HFF-Myc (cell line): Measurements from ENCODE around the gene SYTL1.

Source experiments
- DNase-seq: peaks from one replicate; pipeline ENCODE4 v3.0.0-alpha.2; 2011; ENCODE audit warnings: low read depth; ENCODE audit errors: extremely low read depth
- H3K4me3 ChIP-seq: replicated peaks from 2 replicates; pipeline ENCODE4 v1.5.1; 2011; ENCODE audit warnings: low read depth, mild to moderate bottlenecking, control low read depth, low read length
- TF ChIP-seq, protein P1 (sequence below): IDR thresholded peaks from 2 replicates; pipeline ENCODE4 v1.5.1; 2012; ENCODE audit warnings: mild to moderate bottlenecking, low read depth, low read length, control low read depth; ENCODE audit errors: missing control alignments

SYTL1 gene

DNA sequence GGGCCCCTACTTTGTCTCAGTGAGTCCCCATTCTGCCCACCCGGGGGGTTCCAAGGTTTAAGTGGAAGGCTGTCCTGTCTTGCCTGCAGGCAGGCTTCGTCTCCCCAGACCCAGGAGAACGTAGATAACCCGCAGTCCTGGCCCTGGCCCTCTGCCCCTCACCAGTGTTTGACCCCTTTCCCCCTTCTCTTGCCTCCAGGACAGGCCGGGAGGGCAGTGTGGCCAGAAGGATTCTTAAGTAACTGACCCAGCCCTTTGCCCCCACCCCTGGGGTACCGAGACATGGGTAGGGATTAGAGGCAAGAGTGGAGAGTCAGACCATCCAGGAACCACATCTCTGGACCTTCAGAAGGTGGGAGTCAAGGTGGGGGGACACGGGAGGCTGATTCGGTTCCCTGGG, 11.0 kb upstream of the SYTL1 start:
- no peak overlapping the region for H3K4me3 ChIP-seq
- DNase-seq: no peak
- TF ChIP-seq, protein P1, sequence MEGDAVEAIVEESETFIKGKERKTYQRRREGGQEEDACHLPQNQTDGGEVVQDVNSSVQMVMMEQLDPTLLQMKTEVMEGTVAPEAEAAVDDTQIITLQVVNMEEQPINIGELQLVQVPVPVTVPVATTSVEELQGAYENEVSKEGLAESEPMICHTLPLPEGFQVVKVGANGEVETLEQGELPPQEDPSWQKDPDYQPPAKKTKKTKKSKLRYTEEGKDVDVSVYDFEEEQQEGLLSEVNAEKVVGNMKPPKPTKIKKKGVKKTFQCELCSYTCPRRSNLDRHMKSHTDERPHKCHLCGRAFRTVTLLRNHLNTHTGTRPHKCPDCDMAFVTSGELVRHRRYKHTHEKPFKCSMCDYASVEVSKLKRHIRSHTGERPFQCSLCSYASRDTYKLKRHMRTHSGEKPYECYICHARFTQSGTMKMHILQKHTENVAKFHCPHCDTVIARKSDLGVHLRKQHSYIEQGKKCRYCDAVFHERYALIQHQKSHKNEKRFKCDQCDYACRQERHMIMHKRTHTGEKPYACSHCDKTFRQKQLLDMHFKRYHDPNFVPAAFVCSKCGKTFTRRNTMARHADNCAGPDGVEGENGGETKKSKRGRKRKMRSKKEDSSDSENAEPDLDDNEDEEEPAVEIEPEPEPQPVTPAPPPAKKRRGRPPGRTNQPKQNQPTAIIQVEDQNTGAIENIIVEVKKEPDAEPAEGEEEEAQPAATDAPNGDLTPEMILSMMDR: no peak

DNA sequence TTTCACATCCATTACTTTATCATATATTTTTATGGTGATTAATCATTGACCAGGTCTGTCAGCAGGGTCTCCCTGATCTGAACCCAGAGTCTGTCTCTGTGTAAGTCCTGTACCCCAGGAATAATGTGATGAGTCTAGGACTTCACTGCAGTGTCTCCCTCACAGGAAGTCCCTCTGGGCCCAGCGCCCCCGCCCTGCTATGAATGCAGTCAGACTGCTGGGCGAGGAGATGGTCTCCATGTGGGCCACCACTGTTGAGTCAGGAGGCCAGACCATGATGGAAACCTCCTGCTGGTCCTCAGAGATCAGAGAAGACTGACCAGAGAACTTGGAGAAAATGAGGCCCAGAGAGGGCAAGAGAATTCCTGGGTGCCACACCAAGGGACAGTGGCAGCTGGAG, 10.4 kb upstream of the SYTL1 start:
- DNase-seq: no peak
- TF ChIP-seq, protein P1: no peak
- H3K4me3 ChIP-seq: no peak overlapping the region

DNA sequence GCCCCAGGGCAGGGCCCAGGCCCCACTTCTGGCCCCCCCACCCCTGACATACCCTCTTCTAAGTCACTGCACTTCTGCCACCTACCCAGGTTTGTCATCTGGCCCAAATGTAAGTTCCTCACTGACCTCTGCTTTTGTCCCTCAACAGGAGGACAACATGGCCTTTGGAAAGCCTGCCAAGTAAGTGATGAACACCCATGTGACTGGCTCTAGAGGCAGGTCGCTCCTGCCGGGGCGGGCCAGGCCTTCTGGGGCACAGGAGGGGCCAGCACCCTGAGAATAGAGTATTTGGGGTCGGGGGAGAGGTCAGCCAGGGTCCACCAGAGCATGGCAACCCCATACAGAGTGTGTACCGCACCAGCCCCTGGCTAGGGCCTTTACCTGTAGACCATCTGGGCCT, 9.9 kb upstream of the SYTL1 start:
- TF ChIP-seq, protein P1: no peak
- no peak for DNase-seq
- no peak overlapping the region for H3K4me3 ChIP-seq

DNA sequence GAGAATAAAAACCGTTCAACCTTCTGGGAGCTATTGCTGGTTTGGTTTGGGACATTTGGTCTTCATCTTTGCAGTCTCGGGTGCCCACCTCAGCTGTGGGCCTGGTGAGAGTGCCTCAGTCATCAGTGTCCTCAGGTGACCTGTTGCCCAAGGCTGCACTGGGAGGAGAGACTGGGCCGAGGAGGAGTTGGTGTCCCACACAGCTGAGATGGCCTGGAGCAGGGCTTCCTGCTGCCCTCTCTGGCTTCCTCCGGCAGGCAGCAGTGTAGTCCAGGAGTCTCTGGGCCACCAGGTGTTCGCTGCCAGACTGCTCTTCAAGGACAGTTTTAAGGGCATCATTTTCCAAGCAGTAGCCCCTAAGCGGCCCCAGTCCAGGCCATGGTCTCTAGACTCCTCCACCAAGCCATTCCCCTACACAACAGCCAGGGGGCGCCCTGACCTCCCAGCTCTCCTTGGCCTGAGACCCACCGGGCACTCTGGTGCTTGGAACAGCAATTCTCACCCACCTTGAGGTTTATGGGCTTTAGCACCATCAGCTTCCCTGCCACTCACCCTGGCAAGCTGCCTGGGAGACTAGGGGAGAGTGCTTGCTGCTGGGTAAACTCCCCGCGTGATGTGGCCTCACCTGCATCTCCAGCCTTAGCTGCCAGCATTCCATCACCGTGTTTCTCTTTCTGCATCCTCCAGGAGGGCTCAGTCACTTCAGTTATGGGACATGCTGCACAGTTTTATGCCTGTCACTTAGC, 9.1 kb upstream of the SYTL1 start:
- DNase-seq: no peak
- TF ChIP-seq, protein P1: peak; percentile 91

DNA sequence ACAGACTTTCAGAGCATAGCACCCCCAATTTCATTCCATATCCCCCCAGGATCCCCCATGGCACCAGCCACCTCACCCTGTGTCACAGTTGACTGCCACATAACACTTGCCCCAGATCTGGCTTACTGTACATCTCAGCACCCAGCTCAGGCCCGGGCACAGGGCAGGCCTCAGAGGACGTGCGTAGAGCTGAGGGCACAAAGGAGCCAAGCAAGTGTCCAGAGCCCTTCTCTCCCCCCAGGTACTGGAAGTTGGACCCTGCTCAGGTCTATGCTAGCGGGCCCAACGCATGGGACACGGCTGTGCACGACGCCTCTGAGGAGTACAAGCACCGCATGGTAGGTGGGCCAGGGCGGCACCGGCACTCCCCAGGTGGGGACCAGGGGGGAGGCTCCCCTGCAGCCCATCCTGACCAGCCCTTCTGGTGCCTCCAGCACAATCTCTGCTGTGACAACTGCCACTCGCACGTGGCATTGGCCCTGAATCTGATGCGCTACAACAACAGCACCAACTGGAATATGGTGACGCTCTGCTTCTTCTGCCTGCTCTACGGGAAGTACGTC, 8.0 kb upstream of the SYTL1 start:
- TF ChIP-seq, protein P1: no peak
- H3K4me3 ChIP-seq: no peak overlapping the region
- DNase-seq: no peak

More for the DNA sequence above, 9.1 kb upstream of the SYTL1 start:
- H3K4me3 ChIP-seq: no peak overlapping the region

DNA sequence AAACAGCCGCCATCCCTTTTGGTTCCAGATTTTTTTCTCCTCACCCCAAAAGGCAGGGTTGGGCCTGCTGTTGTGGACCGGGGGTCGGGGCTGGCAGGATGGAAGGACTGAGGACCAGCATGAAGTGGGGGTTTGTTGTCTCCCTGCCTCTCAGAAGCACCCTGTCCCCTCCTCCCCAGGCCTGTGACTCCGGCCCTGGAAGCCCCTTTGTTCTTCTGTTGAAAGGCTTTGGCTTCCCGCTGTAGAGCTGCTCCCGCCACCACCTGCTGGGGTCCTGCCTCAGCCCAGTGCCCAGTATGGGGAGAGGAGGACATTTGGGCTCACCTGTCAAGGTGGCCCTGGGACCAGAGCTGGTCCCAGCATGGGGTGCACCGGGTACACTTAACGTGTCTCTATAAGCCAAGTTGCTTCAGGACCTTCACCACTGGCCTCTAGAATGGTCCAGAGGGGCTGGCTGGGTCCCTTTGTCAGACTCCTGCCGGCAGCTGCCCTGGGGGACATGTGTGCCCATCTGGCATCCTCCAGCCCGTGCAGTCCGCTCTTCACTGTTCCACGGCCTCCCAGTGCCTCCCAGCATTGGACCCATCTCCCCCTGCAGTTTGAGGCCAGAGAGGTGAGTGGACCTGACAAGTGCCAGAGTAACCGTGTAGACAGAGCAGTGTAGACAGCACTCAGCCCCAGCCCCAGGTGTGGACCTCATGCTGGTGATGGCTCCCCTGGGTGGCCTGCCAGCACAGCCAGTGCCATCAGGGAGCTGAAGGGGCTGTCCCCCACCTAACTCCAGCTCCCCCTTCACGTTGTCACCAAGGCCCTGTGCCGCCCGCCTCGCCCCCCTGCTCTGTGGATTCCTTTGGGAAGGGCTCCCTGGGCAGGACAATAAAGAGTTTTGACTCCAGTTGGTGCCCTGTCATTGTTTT, 6.1 kb upstream of the SYTL1 start:
- no peak overlapping the region for H3K4me3 ChIP-seq
- no peak for DNase-seq
- TF ChIP-seq, protein P1: no peak
